H1 (cell line): ENCODE measurements around the gene CITED4. TPM values are rescaled to one million over a fixed set of nuclear protein-coding genes. Genes with fewer than 3 reads are reported as not detected.

Experiments
- RAD21 ChIP-seq, 2 experiments: IDR thresholded peaks in 1 of 2; conservative IDR thresholded peaks in 1 of 2; 2 replicates each; pipeline ENCODE4 v1.6.1; 2011; ENCODE audit warnings: low read depth in 2 of 2, low read length in 2 of 2, improper control_type of control experiment in 1 of 2, inconsistent platforms in 1 of 2, mild to moderate bottlenecking in 1 of 2, moderate library complexity in 1 of 2
- SIN3A ChIP-seq, 2 experiments: IDR thresholded peaks in 1 of 2; conservative IDR thresholded peaks in 1 of 2; 2 replicates each; pipeline ENCODE4 v1.6.1; 2011 to 2012; ENCODE audit warnings: low read length in 2 of 2, improper control_type of control experiment in 1 of 2, low read depth in 1 of 2, mild to moderate bottlenecking in 1 of 2
- polyA plus RNA-seq, 7 experiments: library from polyadenylated mRNA; depleted of rRNA in 3 of 7; stranded (reverse) in 5 of 7; unstranded in 2 of 7; fragments of >200 nt in 5 of 7; fragments of 200-250 nt in 2 of 7; gene quantifications; 1 replicate in 5 of 7; 2 replicates in 1 of 7; 4 replicates in 1 of 7; pipeline versions ENCODE4 v1.2.1 to v1.2.3, GENCODE V29; 2011 to 2013; ENCODE audit warnings: missing spikeins in 2 of 7, mixed read lengths in 2 of 7
- total RNA-seq: library from RNA; stranded (reverse); fragmentation: NEBNext Ultra II Directional; extraction: Animal tissue kit (Norgen Biotek cat#: 25700); gene quantifications from 2 replicates; pipeline ENCODE4 v1.2.1, GENCODE V29; 2021

Gene CITED4
- total and polyA plus RNA-seq, 2 of the 8 experiments (the other 6 are each of a cell fraction or from before 2014, with no cell fraction given), result 5.4 to 16.3 TPM

- TF ChIP-seq RAD21 (IDR thresholded peaks at IDR 0.05 in 1 of 2, conservative IDR thresholded peaks at IDR 0.05 in 1 of 2; ENCODE audit: low read depth in 2 of 2, low read length in 2 of 2), result no peak
- TF ChIP-seq SIN3A (conservative IDR thresholded peaks at IDR 0.05 in 1 of 2, IDR thresholded peaks at IDR 0.05 in 1 of 2; ENCODE audit: low read depth in 1 of 2, low read length in 2 of 2), result no peak
Measured at GRCh38 chr1:40831001-40831732, 31.0 kb downstream of the CITED4 start (continued).
